Measurements from ENCODE around the gene JAGN1. TPM values are rescaled to one million over a fixed set of nuclear protein-coding genes. Genes with fewer than 3 reads are reported as not detected.
A peak's percentile ranks its signal among the peaks of the same experiment; 100 is the strongest.

Gene JAGN1
- total RNA-seq, 1 experiment from 2014 or later, result 34.2 TPM

GRCh38 chr3:9887480-9887879 lies 2.9 kb upstream of the JAGN1 start:
- CTCF ChIA-PET, result interaction anchor here (0.8 kb wide), 1 partner anchor 10 kb away, joined by 3 read pairs; no protein-coding TSS in a partner anchor
- Mint-ChIP-seq H3K36me3 (ENCODE audit: insufficient read depth, unreplicated experiment) (peaks cover 20% of the 10 kb centered on the region), H3K4me1 (ENCODE audit: low read depth, unreplicated experiment) (peaks cover 20% of the 10 kb centered on the region), H3K27ac (ENCODE audit: unreplicated experiment) (no peak overlapping the region), H3K9me3 (ENCODE audit: low read depth, unreplicated experiment) (peaks cover 2% of the 10 kb centered on the region), H3K4me3 (ENCODE audit: low read depth, unreplicated experiment) (no peak overlapping the region), H3K27me3 (ENCODE audit: unreplicated experiment) (no peaks in the 10 kb centered on the region)
- intact Hi-C loops (cut with micrococcal nuclease; ENCODE audit: unreplicated experiment), result no loop called here
- no TSS peak for BruUV-seq (replicated peaks)
- no peak for DNase-seq
- no peak for TF ChIP-seq CTCF (IDR thresholded peaks at IDR 0.05; ENCODE audit: unreplicated experiment)

GRCh38 chr3:9888540-9888939 lies 1.9 kb upstream of the JAGN1 start:
- intact Hi-C loops (cut with micrococcal nuclease; ENCODE audit: unreplicated experiment), result no loop called here
- CTCF ChIA-PET, result no interaction called here
- DNase-seq, result no peak
- BruUV-seq (replicated peaks), result no TSS peak
- peaks cover 5% of the 10 kb centered on the region for H3K9me3 Mint-ChIP-seq (ENCODE audit: low read depth, unreplicated experiment)
- H3K4me1 Mint-ChIP-seq (ENCODE audit: low read depth, unreplicated experiment), result peaks cover 27% of the 10 kb centered on the region
- H3K4me3 Mint-ChIP-seq (ENCODE audit: low read depth, unreplicated experiment), result no peak overlapping the region
- no peak overlapping the region for H3K27ac Mint-ChIP-seq (ENCODE audit: unreplicated experiment)
- no peaks in the 10 kb centered on the region for H3K27me3 Mint-ChIP-seq (ENCODE audit: unreplicated experiment)
- no peak for TF ChIP-seq CTCF (IDR thresholded peaks at IDR 0.05; ENCODE audit: unreplicated experiment)
- peaks cover 25% of the 10 kb centered on the region for H3K36me3 Mint-ChIP-seq (ENCODE audit: insufficient read depth, unreplicated experiment)

- CTCF ChIA-PET, result no interaction called here
- Mint-ChIP-seq H3K4me3 (ENCODE audit: low read depth, unreplicated experiment) (no peak overlapping the region), H3K9me3 (ENCODE audit: low read depth, unreplicated experiment) (peaks cover 5% of the 10 kb centered on the region), H3K27me3 (ENCODE audit: unreplicated experiment) (no peaks in the 10 kb centered on the region), H3K27ac (ENCODE audit: unreplicated experiment) (no peak overlapping the region), H3K4me1 (ENCODE audit: low read depth, unreplicated experiment) (peaks cover 21% of the 10 kb centered on the region), H3K36me3 (ENCODE audit: insufficient read depth, unreplicated experiment) (peaks cover 31% of the 10 kb centered on the region)
- intact Hi-C loops (cut with micrococcal nuclease; ENCODE audit: unreplicated experiment), result no loop called here
- BruUV-seq (replicated peaks), result no TSS peak
- TF ChIP-seq CTCF (IDR thresholded peaks at IDR 0.05; ENCODE audit: unreplicated experiment), result no peak
- no peak for DNase-seq
Measured at GRCh38 chr3:9889405-9889804, 1.0 kb upstream of the JAGN1 start.

- no peaks in the 10 kb centered on the region for H3K27me3 Mint-ChIP-seq (ENCODE audit: unreplicated experiment)
- H3K4me3 Mint-ChIP-seq (ENCODE audit: low read depth, unreplicated experiment), result peak overlapping the region; percentile 97
- no TSS peak for BruUV-seq (replicated peaks)
- intact Hi-C loops (cut with micrococcal nuclease; ENCODE audit: unreplicated experiment), result no loop called here
- no peak for DNase-seq
- H3K36me3 Mint-ChIP-seq (ENCODE audit: insufficient read depth, unreplicated experiment), result peaks cover 41% of the 10 kb centered on the region
- H3K4me1 Mint-ChIP-seq (ENCODE audit: low read depth, unreplicated experiment), result peaks cover 30% of the 10 kb centered on the region
- no peak for TF ChIP-seq CTCF (IDR thresholded peaks at IDR 0.05; ENCODE audit: unreplicated experiment)
- peak overlapping the region; percentile 91 for H3K27ac Mint-ChIP-seq (ENCODE audit: unreplicated experiment)
- H3K9me3 Mint-ChIP-seq (ENCODE audit: low read depth, unreplicated experiment), result peaks cover 5% of the 10 kb centered on the region
- CTCF ChIA-PET, result interaction anchor here (1.6 kb wide), 1 partner anchor 12 kb away, joined by 3 read pairs; no protein-coding TSS in a partner anchor
Measured at GRCh38 chr3:9891072-9891622, 737 bp downstream of the JAGN1 start.

All from Calu3 (cell line).